PC-9 (cell line): ENCODE results near the gene VPS4A.

ENCODE experiments used
- CTCF ChIP-seq: fragments of 200-600 bp; sonication (generic); conservative IDR thresholded peaks from 2 replicates; pipeline ENCODE4 v1.6.1; 2017; ENCODE audit warnings: mixed run types, antibody characterized with exemption, mild to moderate bottlenecking, moderate library complexity
- EZH2 ChIP-seq: fragments of 200-600 bp; sonication (generic); IDR thresholded peaks from 2 replicates; pipeline ENCODE4 v1.8.0; 2017; ENCODE audit warnings: antibody characterized with exemption, low read depth

- TF ChIP-seq CTCF (no peak), EZH2 (no peak)
Observed at GRCh38 chr16:69319381-69319780, 8.2 kb downstream of the VPS4A start.
